Fibroblast of the aortic adventitia (primary cell): Measurements from ENCODE around the gene PHF21B. TPM values are rescaled to one million over a fixed set of nuclear protein-coding genes. Genes with fewer than 3 reads are reported as not detected.

ENCODE experiments used
- DNase-seq: peaks from one replicate; pipeline ENCODE4 v3.0.0-alpha.2; 2010; ENCODE audit warnings: low read depth
- H3K4me3 ChIP-seq: 2 replicates; pipeline ENCODE4 v1.5.1; 2011; ENCODE audit warnings: low read depth, mild to moderate bottlenecking, control low read depth, low read length, moderate library complexity
- CTCF ChIP-seq: IDR thresholded peaks from 2 replicates; pipeline ENCODE4 v1.5.1; 2011; ENCODE audit warnings: mild to moderate bottlenecking, low read length, control low read depth, inconsistent platforms; ENCODE audit not compliant: insufficient read depth
- total RNA-seq: library from RNA; depleted of rRNA; stranded (reverse); fragments of >200 nt; gene quantifications from 2 replicates; pipeline ENCODE4 v1.2.3, GENCODE V29; 2012; ENCODE audit warnings: low replicate concordance

PHF21B gene
- total RNA-seq, 1 donor, result not detected

- no peak overlapping the region for H3K4me3 ChIP-seq
- TF ChIP-seq CTCF, result no peak
- no peak for DNase-seq
Observed at GRCh38 chr22:44918925-44919392, 90.8 kb downstream of the PHF21B start.

DNA sequence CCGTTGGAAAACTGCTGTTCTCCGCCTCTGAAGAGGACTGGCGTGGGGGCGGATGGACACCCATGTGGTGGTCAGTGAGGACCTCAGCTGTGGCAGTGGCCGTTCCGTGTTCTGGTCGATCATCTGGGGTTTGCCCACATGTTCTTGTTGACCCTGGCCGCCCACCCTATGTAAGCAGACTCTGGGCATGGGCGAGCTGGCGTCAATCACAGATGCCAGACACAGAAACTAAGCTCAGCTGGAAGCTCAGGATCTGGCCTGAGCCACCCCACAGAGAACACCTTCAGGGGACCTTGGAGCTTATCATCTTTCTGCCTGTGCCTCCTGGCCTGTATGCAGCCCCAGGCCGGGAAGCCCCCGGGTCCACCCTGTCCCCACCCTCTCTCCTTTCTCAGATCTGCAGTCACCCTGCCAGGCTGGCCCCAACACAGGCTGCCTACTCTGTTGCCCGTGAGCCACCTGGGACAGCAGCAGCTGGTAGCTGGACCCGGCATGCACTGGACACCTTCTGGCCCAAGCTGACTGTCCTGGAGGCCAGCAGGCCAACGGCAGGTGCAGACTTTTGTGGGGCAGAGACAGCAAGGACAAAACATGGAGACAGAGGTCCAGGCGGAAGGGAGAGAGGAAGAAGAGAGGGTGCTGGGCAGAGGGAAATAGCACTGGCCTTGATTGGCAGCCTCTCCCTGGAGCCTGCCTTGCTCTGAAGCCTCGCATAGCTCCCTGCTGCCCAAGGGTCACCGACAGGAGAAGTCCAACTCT lies 91.5 kb downstream of the PHF21B start:
- H3K4me3 ChIP-seq, result no peak overlapping the region
- DNase-seq, result no peak
- TF ChIP-seq CTCF, result no peak

DNA sequence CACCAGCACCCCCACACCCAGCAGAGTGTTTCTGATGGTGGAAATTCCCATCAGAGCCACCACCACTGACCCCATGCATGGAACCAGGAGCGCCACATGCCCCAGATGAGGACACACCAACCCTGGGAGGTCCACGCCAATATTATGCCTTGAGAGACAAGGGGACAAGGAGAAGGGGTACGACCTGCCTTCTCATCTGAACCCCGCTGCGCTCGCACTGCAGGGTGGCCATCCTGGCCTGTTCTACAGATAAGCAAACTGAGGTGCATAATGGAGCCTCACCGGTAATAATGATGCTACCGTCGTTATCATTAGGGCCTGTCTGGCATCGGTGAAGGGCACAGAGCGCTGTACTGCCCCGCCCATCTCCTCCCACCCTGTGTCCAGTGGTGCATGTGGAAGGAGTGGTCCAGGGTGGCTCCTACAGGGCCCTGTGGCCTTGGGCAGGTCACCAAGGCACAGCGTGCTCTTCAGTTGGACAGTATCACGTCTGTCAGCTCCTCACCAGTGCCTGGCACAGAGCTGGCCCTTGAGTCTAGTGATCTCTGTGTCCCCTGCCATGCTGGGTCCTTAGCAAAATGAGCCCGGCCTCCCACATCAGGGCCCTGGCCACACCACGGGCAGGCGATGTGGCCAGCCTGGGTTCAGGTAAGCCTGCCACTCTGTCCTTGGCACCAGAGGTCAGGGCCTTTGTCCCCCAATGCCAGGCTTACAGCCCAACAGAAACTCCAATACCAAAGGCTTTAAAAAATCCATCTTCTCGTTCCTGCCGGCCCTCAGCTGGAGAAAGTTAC lies 92.2 kb downstream of the PHF21B start:
- DNase-seq, result no peak
- H3K4me3 ChIP-seq, result no peak overlapping the region
- no peak for TF ChIP-seq CTCF

- TF ChIP-seq CTCF, result no peak
- no peak for DNase-seq
- no peak overlapping the region for H3K4me3 ChIP-seq
Observed at GRCh38 chr22:44916281-44917231, 93.2 kb downstream of the PHF21B start.

- H3K4me3 ChIP-seq, result no peak overlapping the region
- DNase-seq, result no peak
- TF ChIP-seq CTCF, result no peak
Observed at GRCh38 chr22:44915441-44915840, 94.4 kb downstream of the PHF21B start.

- no peak for DNase-seq
- TF ChIP-seq CTCF, result no peak
- H3K4me3 ChIP-seq, result no peak overlapping the region
Observed at GRCh38 chr22:44914026-44914721, 95.6 kb downstream of the PHF21B start.
